Skeletal muscle tissue (tissue), 4 donors: ENCODE measurements around the gene ACVR1B. TPM values are rescaled to one million over a fixed set of nuclear protein-coding genes. Genes with fewer than 3 reads are reported as not detected.

Experiments used
- H3K27ac ChIP-seq: one replicate; pipeline ENCODE4 v1.7.0; 2013; ENCODE audit warnings: mild to moderate bottlenecking, low read depth, low read length, inconsistent platforms
- H3K27me3 ChIP-seq, 3 donors: one replicate each; pipeline ENCODE4 v1.7.0; 2013; ENCODE audit warnings: low read length in 3 of 3; ENCODE audit not compliant: control insufficient read depth in 3 of 3, insufficient read depth in 3 of 3
- H3K36me3 ChIP-seq, 3 donors: one replicate each; pipeline ENCODE4 v1.7.0; 2013; ENCODE audit warnings: low read length in 3 of 3; ENCODE audit not compliant: control insufficient read depth in 3 of 3, insufficient read depth in 3 of 3
- H3K4me1 ChIP-seq, 3 donors: one replicate each; pipeline ENCODE4 v1.7.0; 2013; ENCODE audit warnings: low read length in 3 of 3, mild to moderate bottlenecking in 3 of 3; ENCODE audit not compliant: control insufficient read depth in 3 of 3, insufficient read depth in 3 of 3
- H3K4me3 ChIP-seq, 3 donors: one replicate each; pipeline ENCODE4 v1.7.0; 2013; ENCODE audit warnings: low read length in 3 of 3
- H3K9ac ChIP-seq, 3 donors: one replicate each; pipeline ENCODE4 v1.7.0; 2013; ENCODE audit warnings: low read length in 3 of 3, mild to moderate bottlenecking in 3 of 3, moderate library complexity in 2 of 3, low read depth in 1 of 3
- H3K9me3 ChIP-seq, 3 donors: one replicate each; pipeline ENCODE4 v1.7.0; 2013; ENCODE audit warnings: low read length in 3 of 3; ENCODE audit not compliant: control insufficient read depth in 3 of 3
- total RNA-seq: library from RNA; depleted of rRNA; stranded (reverse); fragments of >200 nt; gene quantifications from one replicate; pipeline ENCODE4 v1.2.3, GENCODE V29; 2014
- donor health status: Osteomylitis.

The ACVR1B gene
- total RNA-seq, 1 donor from 2014 or later: 8.4 TPM

- Histone ChIP-seq H3K27me3 (no peaks in the 10 kb centered on the region), H3K4me3 (no peak overlapping the region), H3K9ac (no peak overlapping the region), H3K27ac (no peak overlapping the region), H3K36me3 (peaks cover 29 to 33% (median 32%) of the 10 kb centered on the region in 3 donors), H3K4me1 (peaks cover 0 to 2% (median 0%) of the 10 kb centered on the region in 3 donors), H3K9me3 (no peaks in the 10 kb centered on the region)
Observed at GRCh38 chr12:51994539-51994820, 43.0 kb downstream of the ACVR1B start.

- H3K4me1 ChIP-seq: peaks cover 0 to 2% (median 0%) of the 10 kb centered on the region in 3 donors
- peaks cover 29 to 33% (median 32%) of the 10 kb centered on the region in 3 donors for H3K36me3 ChIP-seq
- H3K27me3 ChIP-seq: no peaks in the 10 kb centered on the region
- H3K4me3 ChIP-seq: no peak overlapping the region
- no peak overlapping the region for H3K27ac ChIP-seq
- H3K9ac ChIP-seq: no peak overlapping the region
- no peaks in the 10 kb centered on the region for H3K9me3 ChIP-seq
Observed at GRCh38 chr12:51994959-51995358, 43.5 kb downstream of the ACVR1B start.

GRCh38 chr12:51997136-51997535, 45.6 kb downstream of the ACVR1B start:
- Histone ChIP-seq H3K36me3 (peaks cover 25 to 27% (median 27%) of the 10 kb centered on the region in 3 donors), H3K9me3 (no peaks in the 10 kb centered on the region), H3K27ac (no peak overlapping the region)

GRCh38 chr12:52003016-52003550, 51.6 kb downstream of the ACVR1B start:
- no peaks in the 10 kb centered on the region for H3K9me3 ChIP-seq
- H3K27me3 ChIP-seq: peaks cover 8 to 26% (median 15%) of the 10 kb centered on the region in 3 donors
- peaks cover 0 to 22% (median 7%) of the 10 kb centered on the region in 3 donors for H3K4me1 ChIP-seq
- H3K9ac ChIP-seq: no peak overlapping the region
- H3K27ac ChIP-seq: no peak overlapping the region
- no peak overlapping the region for H3K4me3 ChIP-seq
- peaks cover 0 to 3% (median under 1%) of the 10 kb centered on the region in 3 donors for H3K36me3 ChIP-seq

More at GRCh38 chr12:51997136-51997535, 45.6 kb downstream of the ACVR1B start:
- H3K4me3 ChIP-seq: no peak overlapping the region
- H3K9ac ChIP-seq: no peak overlapping the region
- no peaks in the 10 kb centered on the region for H3K27me3 ChIP-seq
- H3K4me1 ChIP-seq: peaks cover 0 to 2% (median 0%) of the 10 kb centered on the region in 3 donors

- H3K27me3 ChIP-seq: peaks cover 8 to 26% (median 15%) of the 10 kb centered on the region in 3 donors
- H3K27ac ChIP-seq: no peak overlapping the region
- peaks cover 3 to 26% (median 10%) of the 10 kb centered on the region in 3 donors for H3K4me1 ChIP-seq
- no peak overlapping the region for H3K9ac ChIP-seq
- H3K4me3 ChIP-seq: no peak overlapping the region
- no peaks in the 10 kb centered on the region for H3K9me3 ChIP-seq
- no peaks in the 10 kb centered on the region for H3K36me3 ChIP-seq
Observed at GRCh38 chr12:52003591-52003990, 52.1 kb downstream of the ACVR1B start.

- H3K27ac ChIP-seq: no peak overlapping the region
- no peak overlapping the region for H3K4me3 ChIP-seq
- no peak overlapping the region for H3K9ac ChIP-seq
- H3K27me3 ChIP-seq: peaks cover 8 to 26% (median 15%) of the 10 kb centered on the region in 3 donors
- peaks cover 0 to 3% (median 0%) of the 10 kb centered on the region in 3 donors for H3K36me3 ChIP-seq
- H3K9me3 ChIP-seq: no peaks in the 10 kb centered on the region
- H3K4me1 ChIP-seq: peaks cover 9 to 32% (median 16%) of the 10 kb centered on the region in 3 donors
Observed at GRCh38 chr12:52004042-52004648, 52.6 kb downstream of the ACVR1B start.

- Histone ChIP-seq H3K9me3 (no peaks in the 10 kb centered on the region), H3K27ac (no peak overlapping the region), H3K27me3 (peaks cover 8 to 26% (median 15%) of the 10 kb centered on the region in 3 donors), H3K4me3 (no peak overlapping the region), H3K9ac (no peak overlapping the region), H3K4me1 (peaks cover 18 to 37% (median 20%) of the 10 kb centered on the region in 3 donors), H3K36me3 (peaks cover 0 to 3% (median 0%) of the 10 kb centered on the region in 3 donors)
Observed at GRCh38 chr12:52005218-52005902, 53.9 kb downstream of the ACVR1B start.

- Histone ChIP-seq H3K36me3 (peaks cover 0 to 5% (median 3%) of the 10 kb centered on the region in 3 donors), H3K27me3 (peaks cover 8 to 26% (median 15%) of the 10 kb centered on the region in 3 donors), H3K4me1 (peaks cover 24 to 44% (median 27%) of the 10 kb centered on the region in 3 donors), H3K4me3 (peak overlapping the region in 1 of 3 donors; percentile 13), H3K27ac (no peak overlapping the region), H3K9ac (no peak overlapping the region), H3K9me3 (no peaks in the 10 kb centered on the region)
Observed at GRCh38 chr12:52005903-52006703, 54.6 kb downstream of the ACVR1B start.

GRCh38 chr12:52006726-52007157, 55.2 kb downstream of the ACVR1B start, which contains the start of gene TAMALIN:
Gene TAMALIN, plus strand, starts transcription at chr12:52006946. Its CDS starts 74 bp downstream, at chr12:52007020.
- Histone ChIP-seq H3K4me3 (peak within 1 kb of the TSS; percentile 67 to 77 (median 68)), H3K36me3 (peaks cover 0 to 7% (median 6%) of the 10 kb centered on the region in 3 donors), H3K4me1 (peaks cover 27 to 47% (median 30%) of the 10 kb centered on the region in 3 donors), H3K27ac (peak within 1 kb of the TSS; percentile 76), H3K27me3 (peaks cover 8 to 26% (median 15%) of the 10 kb centered on the region in 3 donors), H3K9me3 (no peaks in the 10 kb centered on the region), H3K9ac (peak within 1 kb of the TSS; percentile 68 to 77 (median 70))
